Body of pancreas (tissue), 4 donors: ENCODE measurements around the gene MYBL2.

Experiments used
- CTCF ChIP-seq, 7 experiments: fragments of 450-650 bp in 4 of 7; fragments of 200-600 bp in 3 of 7; sonication (generic) in 3 of 7; IDR thresholded peaks; one replicate each; pipeline ENCODE4 v1.5.1; 2016 to 2019; ENCODE audit warnings: antibody characterized with exemption in 7 of 7
- POLR2A ChIP-seq, 3 donors: fragments of 450-650 bp; IDR thresholded peaks; one replicate each; pipeline ENCODE4 v1.6.1; 2016; ENCODE audit warnings: antibody characterized with exemption in 3 of 3, mild to moderate bottlenecking in 2 of 3

GRCh38 chr20:43650997-43651525, 15.9 kb upstream of the MYBL2 start:
- TF ChIP-seq POLR2A (IDR thresholded peaks at IDR 0.05): no peak
- no peak for TF ChIP-seq CTCF (IDR thresholded peaks at IDR 0.05)
